Fibroblast of lung (primary cell): ENCODE data around the gene ZBTB40.

Source experiments
- EZH2 ChIP-seq: IDR thresholded peaks from 2 replicates; pipeline ENCODE4 v1.5.1; 2012; ENCODE audit warnings: low read length, control low read depth, mild to moderate bottlenecking; ENCODE audit errors: missing control alignments
- TF ChIP-seq, protein P1 (sequence below), 2 donors: IDR thresholded peaks in 1 of 2; conservative IDR thresholded peaks in 1 of 2; 1 replicate in 1 of 2; 2 replicates in 1 of 2; pipeline ENCODE4 v1.5.1; 2011 to 2012; ENCODE audit warnings: low read length in 2 of 2, control low read depth in 1 of 2, inconsistent platforms in 1 of 2, low read depth in 1 of 2, mild to moderate bottlenecking in 1 of 2

DNA sequence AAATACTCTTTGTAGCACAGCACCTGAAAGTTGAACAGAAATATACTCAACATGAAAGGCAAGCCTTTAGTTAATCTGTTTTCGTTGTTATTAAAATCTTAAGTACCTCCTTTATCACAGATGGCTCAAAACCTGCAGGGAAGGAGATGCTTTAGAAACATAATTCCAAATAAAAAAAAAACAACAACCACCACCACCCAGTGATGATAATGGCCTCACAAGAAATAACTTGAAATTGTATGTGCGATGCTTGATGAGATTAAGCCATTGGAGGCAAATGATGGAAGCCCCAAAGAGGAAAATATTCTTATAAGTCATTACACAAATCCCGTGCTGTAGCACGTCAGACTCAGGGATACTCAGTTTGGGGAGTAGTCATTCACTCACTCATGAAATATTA is 24.9 kb upstream of the ZBTB40 start:
- TF ChIP-seq, protein P1, sequence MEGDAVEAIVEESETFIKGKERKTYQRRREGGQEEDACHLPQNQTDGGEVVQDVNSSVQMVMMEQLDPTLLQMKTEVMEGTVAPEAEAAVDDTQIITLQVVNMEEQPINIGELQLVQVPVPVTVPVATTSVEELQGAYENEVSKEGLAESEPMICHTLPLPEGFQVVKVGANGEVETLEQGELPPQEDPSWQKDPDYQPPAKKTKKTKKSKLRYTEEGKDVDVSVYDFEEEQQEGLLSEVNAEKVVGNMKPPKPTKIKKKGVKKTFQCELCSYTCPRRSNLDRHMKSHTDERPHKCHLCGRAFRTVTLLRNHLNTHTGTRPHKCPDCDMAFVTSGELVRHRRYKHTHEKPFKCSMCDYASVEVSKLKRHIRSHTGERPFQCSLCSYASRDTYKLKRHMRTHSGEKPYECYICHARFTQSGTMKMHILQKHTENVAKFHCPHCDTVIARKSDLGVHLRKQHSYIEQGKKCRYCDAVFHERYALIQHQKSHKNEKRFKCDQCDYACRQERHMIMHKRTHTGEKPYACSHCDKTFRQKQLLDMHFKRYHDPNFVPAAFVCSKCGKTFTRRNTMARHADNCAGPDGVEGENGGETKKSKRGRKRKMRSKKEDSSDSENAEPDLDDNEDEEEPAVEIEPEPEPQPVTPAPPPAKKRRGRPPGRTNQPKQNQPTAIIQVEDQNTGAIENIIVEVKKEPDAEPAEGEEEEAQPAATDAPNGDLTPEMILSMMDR (conservative IDR thresholded peaks at IDR 0.05 in 1 of 2, IDR thresholded peaks at IDR 0.05 in 1 of 2; ENCODE audit: low read depth in 1 of 2, low read length in 2 of 2): no peak
- no peak for TF ChIP-seq EZH2
